Neural crest cell (in vitro differentiated cells): ENCODE measurements around the gene ADCY4. TPM values are rescaled to one million over a fixed set of nuclear protein-coding genes. Genes with fewer than 3 reads are reported as not detected.
A peak's percentile ranks its signal among the peaks of the same experiment; 100 is the strongest.

ENCODE experiments used
- DNase-seq: peaks from one replicate; pipeline ENCODE4 v3.0.0; 2021; ENCODE audit warnings: low read depth, mixed read lengths, low spot score
- H3K27ac Mint-ChIP-seq: one replicate; pipeline ENCODE4 v1.8.0; 2021; ENCODE audit warnings: mild to moderate bottlenecking, mixed read lengths; ENCODE audit not compliant: unreplicated experiment
- H3K27me3 Mint-ChIP-seq: 2 replicates; pipeline ENCODE4 v1.8.0; 2021; ENCODE audit warnings: low read depth, mild to moderate bottlenecking, mixed read lengths
- H3K36me3 Mint-ChIP-seq: 2 replicates; pipeline ENCODE4 v1.8.0; 2021; ENCODE audit warnings: low read depth, mild to moderate bottlenecking, mixed read lengths
- H3K4me1 Mint-ChIP-seq: 2 replicates; pipeline ENCODE4 v1.8.0; 2021; ENCODE audit warnings: mixed read lengths
- H3K4me3 Mint-ChIP-seq: one replicate; pipeline ENCODE4 v1.8.0; 2021; ENCODE audit warnings: mild to moderate bottlenecking, mixed read lengths
- H3K9me3 Mint-ChIP-seq: 2 replicates; pipeline ENCODE4 v1.8.0; 2021; ENCODE audit warnings: mixed read lengths
- total RNA-seq: library from RNA; stranded (reverse); gene quantifications from 2 replicates; pipeline ENCODE4 v1.2.1, GENCODE V29; 2021
- TF ChIP-seq, protein P1 (sequence below): fragments of 200-600 bp; sonication (generic); conservative IDR thresholded peaks from 2 replicates; pipeline ENCODE4 v1.5.0; 2021; ENCODE audit warnings: antibody characterized with exemption, mild to moderate bottlenecking

The ADCY4 gene
- total RNA-seq, 1 donor from 2014 or later, result 0.49 TPM

DNA sequence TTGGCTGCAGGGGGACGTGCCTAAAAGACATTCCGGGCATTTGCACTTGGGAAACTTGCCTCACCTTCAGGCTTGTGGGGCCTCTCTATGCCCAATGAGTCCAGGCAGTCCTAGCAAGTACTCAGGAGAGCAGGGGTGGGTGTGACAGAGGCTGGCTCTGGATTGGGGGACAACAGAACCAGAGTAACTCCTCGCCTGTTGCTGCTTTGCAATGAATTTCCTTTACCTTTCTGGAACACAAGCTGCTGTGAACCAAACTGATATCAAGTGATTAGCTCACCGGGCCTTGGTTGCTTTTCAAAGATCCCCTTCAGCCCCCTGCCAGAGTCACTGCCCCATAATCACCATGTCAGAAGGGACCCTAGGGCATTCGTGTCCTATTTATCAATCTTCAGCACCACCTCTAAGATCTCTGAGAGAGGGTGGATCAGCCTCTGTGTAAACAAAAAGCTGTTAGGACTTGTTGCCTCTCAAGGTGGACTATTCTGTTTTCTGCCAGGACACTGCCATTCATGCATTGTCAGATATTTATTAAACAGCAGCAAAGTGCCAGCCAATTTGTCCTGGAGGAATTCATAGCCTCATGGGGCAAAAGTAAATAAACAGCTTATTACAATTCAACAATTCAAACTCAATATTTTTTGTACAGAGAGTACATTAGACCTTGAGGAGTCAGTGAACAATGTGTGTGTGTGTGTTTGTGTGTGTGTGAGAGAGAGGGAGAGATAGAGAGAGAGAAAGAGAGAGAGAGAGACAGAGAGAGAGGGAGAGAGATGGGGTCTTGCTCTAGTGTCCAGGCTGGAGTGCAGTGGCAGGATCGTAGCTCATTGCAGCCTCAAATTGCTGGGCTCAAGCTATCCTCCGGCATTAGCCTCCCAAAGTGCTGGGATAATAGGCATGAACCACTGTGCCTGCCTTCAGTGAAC is 44.4 kb upstream of the ADCY4 start:
- Mint-ChIP-seq H3K27me3 (peaks cover 4% of the 10 kb centered on the region), H3K4me3 (no peak overlapping the region), H3K9me3 (no peaks in the 10 kb centered on the region), H3K4me1 (no peaks in the 10 kb centered on the region), H3K36me3 (no peaks in the 10 kb centered on the region), H3K27ac (no peak overlapping the region)
- TF ChIP-seq, protein P1, sequence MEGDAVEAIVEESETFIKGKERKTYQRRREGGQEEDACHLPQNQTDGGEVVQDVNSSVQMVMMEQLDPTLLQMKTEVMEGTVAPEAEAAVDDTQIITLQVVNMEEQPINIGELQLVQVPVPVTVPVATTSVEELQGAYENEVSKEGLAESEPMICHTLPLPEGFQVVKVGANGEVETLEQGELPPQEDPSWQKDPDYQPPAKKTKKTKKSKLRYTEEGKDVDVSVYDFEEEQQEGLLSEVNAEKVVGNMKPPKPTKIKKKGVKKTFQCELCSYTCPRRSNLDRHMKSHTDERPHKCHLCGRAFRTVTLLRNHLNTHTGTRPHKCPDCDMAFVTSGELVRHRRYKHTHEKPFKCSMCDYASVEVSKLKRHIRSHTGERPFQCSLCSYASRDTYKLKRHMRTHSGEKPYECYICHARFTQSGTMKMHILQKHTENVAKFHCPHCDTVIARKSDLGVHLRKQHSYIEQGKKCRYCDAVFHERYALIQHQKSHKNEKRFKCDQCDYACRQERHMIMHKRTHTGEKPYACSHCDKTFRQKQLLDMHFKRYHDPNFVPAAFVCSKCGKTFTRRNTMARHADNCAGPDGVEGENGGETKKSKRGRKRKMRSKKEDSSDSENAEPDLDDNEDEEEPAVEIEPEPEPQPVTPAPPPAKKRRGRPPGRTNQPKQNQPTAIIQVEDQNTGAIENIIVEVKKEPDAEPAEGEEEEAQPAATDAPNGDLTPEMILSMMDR, result no peak
- DNase-seq, result no peak

DNA sequence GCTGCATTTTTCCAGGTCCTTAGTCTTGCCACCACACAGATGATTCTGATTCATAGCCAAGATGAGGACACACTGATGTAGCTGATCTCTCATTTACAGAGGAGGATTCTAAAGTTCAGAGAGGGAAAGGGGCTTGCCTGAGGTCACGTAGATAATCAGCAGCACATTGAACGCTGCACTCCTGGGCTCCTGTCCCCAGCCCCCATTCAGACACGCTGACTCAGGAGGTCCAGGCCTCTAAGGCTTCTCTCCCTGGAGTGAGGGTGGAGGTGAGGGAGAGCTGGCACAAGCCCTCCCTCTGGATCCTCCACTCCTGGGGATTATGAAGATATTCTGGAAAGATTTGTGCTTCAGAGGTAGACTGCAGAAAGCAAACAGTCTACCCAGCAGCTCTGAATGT is 43.5 kb upstream of the ADCY4 start:
- Mint-ChIP-seq H3K27me3 (no peaks in the 10 kb centered on the region), H3K9me3 (no peaks in the 10 kb centered on the region), H3K4me1 (no peaks in the 10 kb centered on the region), H3K36me3 (no peaks in the 10 kb centered on the region), H3K27ac (no peak overlapping the region), H3K4me3 (no peak overlapping the region)
- TF ChIP-seq, protein P1, result no peak
- DNase-seq, result no peak

DNA sequence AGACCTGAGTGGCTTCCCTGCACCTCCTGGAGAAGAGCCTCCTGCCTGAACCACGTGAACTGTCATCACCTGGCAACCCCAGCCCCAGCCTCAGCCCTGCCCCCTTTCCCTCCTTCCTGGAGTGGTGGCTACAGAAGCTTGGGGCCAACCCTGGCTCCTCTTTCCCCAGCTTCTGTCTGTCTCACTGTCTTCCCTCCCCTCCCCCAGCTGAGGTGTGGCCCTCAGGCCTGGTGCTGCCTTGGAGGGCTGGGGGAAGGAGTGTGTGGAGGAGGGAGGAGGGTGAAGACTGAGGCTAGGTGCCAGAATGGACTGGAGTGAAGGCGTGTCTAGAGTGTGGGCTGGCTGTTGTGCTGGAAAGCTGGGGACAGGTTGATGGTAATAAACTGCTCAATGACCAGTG is 42.8 kb upstream of the ADCY4 start:
- H3K36me3 Mint-ChIP-seq, result no peaks in the 10 kb centered on the region
- TF ChIP-seq, protein P1, result no peak
- DNase-seq, result no peak

DNA sequence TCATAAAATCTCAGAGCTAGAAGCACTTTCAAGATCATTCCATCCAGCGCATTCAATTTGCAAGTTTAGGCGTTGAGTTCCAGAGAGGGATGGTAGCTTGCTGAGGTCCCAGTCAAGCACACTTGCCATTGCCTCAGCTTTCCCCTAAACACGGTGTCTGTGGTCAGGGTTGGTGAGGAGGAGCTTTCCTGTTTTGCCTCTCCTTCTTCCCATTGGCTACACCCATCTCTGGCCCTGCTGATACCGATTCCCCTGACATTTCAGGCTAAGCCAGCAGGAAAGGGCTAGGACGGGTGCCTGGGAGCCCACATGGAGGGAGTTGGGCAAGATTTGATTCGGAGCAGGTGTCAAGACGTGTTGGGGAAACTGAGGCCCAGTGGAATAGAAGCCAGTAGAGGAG is 42.3 kb upstream of the ADCY4 start:
- TF ChIP-seq, protein P1, result no peak
- H3K27me3 Mint-ChIP-seq, result no peaks in the 10 kb centered on the region
- DNase-seq, result no peak
- H3K36me3 Mint-ChIP-seq, result no peaks in the 10 kb centered on the region
- no peak overlapping the region for H3K27ac Mint-ChIP-seq
- no peaks in the 10 kb centered on the region for H3K9me3 Mint-ChIP-seq
- no peak overlapping the region for H3K4me3 Mint-ChIP-seq
- H3K4me1 Mint-ChIP-seq, result no peaks in the 10 kb centered on the region

More for the DNA sequence above, 42.8 kb upstream of the ADCY4 start:
- Mint-ChIP-seq H3K27ac (peak overlapping the region; percentile 75), H3K27me3 (no peaks in the 10 kb centered on the region), H3K9me3 (no peaks in the 10 kb centered on the region), H3K4me3 (no peak overlapping the region), H3K4me1 (no peaks in the 10 kb centered on the region)

DNA sequence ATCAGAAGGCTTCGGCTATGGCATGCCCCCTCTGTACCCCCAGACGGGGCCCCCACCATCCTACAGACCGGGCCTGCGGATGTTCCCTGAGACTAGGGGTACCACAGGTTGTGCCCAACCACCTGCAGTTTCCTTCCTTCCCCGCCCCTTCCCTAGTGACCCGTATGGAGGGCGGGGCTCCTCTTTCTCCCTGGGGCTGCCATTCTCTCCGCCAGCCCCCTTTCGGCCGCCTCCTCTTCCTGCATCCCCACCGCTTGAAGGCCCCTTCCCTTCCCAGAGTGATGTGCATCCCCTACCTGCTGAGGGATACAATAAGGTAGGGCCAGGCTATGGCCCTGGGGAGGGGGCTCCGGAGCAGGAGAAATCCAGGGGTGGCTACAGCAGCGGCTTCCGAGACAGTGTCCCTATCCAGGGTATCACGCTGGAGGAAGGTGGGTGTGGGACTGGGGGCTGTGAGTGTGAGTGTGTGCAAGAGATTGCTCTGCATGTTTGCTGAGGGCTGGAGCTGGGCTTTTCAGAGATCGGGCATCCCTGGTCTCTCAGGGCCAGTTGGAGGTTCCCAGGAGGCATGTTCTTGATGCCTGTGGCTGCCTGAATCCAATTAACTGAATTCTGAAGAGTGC is 41.7 kb upstream of the ADCY4 start:
- DNase-seq, result no peak
- no peak overlapping the region for H3K4me3 Mint-ChIP-seq
- no peaks in the 10 kb centered on the region for H3K27me3 Mint-ChIP-seq
- H3K4me1 Mint-ChIP-seq, result no peaks in the 10 kb centered on the region
- no peaks in the 10 kb centered on the region for H3K9me3 Mint-ChIP-seq
- TF ChIP-seq, protein P1, result no peak
- no peak overlapping the region for H3K27ac Mint-ChIP-seq
- no peaks in the 10 kb centered on the region for H3K36me3 Mint-ChIP-seq
